GM18526 (cell line): ENCODE measurements around the gene EIF4E3.

Source experiments
- POLR2A ChIP-seq: IDR thresholded peaks from 3 replicates; pipeline ENCODE4 v1.6.1; 2011; ENCODE audit not compliant: insufficient read length; ENCODE audit errors: extremely low read depth

The EIF4E3 gene

DNA sequence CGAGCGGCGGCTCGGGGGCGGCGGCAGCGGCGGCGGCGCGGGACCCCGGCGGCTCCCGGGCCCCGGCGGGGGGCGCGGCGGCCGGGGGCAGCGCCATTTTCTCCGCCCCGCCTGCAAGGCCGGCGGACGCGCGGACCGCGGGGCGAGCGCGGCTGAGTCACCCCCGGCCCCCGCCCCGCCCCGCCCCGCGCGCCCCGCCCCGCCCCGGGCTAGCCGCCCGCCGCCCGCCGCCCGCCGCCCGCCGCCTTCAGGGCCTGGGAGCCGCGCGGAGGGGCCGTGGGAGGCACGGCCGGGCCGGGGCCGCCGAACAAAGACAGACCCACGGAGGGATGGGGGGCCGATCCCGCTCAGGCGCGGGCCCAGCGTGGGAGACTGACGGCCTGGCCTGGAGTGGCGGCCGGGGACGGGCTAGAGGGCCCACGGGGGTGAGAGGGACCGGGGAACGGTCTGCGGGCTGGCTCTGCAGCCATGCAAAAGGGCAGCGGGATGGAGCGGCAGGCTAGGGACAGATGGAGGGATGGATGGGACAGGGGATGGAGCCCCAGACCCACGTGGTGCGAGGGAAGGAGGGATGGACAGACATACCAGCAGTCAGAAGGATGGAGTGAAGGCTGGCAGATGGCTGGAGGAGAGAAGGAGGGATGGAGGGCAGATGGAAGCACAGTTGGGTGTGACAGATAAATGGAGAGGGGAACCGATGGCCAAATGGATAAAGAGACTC lies at the start of gene EIF4E3:
Gene EIF4E3 (minus strand): TSS at position 132 of the 721 bp plus-strand sequence. CDS start 35 bp downstream, at position 97.
- no peak for TF ChIP-seq POLR2A

DNA sequence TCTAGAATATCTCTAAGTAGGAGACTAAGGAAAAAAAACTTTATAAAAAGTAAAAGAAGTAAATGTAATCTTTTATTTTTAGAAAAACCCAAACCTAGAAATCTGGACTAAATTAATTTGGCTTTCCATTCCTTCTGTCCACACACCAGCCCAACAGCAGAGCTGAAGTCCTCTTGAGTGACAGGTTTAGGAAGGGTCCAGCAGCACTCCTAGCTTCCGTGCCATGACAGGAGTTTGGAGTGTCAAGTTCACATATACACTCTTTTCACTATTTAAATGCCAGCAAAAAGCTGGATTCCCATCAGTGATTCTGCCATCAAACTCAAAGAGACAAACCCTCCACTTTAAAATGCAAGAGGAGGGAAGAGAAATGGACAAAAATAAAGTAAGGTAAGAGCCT lies 46.7 kb upstream of the EIF4E3 start:
- TF ChIP-seq POLR2A = no peak

DNA sequence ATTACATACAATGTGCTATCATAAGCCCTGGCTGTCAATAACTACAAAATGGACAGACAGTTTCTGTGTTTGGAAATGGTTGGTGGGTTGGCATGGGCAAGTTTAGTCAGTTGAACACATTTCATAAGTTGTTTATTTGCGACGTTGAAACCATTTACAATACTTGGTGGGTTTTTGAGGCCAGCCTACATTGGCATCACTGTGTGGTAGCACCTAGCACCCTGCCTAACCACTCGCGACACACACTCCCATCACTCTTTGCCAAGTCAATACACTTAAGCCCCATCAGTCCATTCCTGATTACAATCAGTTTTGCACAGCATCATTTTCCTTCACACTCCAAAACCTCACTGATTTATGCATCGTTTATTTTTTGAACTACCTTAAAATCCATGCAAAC lies 45.9 kb upstream of the EIF4E3 start:
- no peak for TF ChIP-seq POLR2A

DNA sequence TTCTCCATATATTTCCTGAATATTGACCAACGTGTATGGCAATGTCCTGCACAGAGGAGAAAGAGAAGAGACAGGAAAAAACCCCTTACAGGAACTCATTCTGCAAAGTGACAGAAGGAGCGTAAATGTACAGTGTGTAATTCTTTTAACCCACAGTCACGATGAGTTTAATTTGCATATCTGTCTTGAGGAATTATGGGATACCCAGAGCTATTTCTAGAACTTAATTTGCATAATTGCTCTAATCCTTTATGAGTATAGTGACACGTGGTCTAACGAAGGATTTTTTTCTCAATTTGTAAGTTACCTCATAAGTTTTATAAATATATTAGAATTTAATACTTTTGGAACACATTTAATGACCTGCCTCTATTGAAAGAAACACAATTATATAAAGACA lies 38.2 kb upstream of the EIF4E3 start:
- TF ChIP-seq POLR2A = no peak

DNA sequence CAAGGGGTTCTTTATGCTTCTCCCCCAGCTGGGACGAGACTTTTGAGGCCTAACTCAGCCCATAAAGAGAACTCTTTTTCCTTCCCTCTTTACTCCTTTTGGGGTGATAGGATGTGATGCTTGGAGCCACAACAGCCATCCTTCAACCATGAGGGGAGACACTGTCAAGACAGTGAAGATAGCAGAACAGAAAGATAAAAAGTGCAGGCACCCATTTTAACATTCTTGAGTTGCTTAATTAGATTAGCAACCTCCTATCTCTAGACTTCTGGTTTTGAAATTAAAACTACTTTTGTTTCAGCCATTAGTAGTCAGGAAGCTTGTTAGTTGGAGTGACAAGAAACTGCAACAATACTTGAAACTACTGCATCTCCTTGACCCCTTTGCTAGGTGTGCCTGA lies 34.9 kb upstream of the EIF4E3 start:
- TF ChIP-seq POLR2A = no peak

DNA sequence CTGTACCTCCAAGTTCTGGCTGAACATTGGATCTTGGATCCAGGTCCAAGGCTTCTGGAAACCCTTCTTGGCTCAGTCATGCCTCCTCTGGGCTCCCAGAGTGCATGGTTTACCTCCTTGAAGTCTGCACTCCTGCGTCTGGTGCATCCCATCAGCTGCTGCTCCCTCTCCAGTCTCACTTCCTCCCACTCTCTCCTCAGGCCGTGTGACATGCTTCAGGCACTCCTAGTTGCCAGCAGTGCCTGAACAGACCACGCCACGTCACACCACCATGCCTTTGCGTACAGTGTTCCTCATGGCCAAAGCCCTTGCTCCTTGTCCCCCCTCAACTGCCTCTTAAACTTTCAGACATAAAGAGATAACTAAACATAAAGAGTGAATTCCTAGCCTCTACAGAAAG lies 34.2 kb upstream of the EIF4E3 start:
- no peak for TF ChIP-seq POLR2A

DNA sequence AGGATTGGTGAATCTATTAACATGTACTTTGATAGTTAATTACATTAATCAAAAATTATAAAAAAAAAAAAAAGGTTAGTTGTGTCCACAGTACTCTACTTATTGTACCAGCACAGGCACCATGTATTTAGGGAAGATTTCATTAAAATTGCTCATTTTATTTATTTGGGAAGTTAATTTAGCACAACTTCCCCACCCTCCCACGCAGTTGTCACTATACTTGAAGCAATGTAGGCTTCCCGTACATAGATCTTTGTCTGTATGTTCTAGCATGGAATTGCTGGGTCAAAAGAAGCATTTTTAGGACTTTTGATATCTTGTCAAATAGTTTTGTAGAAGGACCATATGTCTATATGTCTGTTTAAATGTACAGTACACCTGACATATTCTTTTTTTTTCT lies 32.9 kb upstream of the EIF4E3 start:
- no peak for TF ChIP-seq POLR2A

DNA sequence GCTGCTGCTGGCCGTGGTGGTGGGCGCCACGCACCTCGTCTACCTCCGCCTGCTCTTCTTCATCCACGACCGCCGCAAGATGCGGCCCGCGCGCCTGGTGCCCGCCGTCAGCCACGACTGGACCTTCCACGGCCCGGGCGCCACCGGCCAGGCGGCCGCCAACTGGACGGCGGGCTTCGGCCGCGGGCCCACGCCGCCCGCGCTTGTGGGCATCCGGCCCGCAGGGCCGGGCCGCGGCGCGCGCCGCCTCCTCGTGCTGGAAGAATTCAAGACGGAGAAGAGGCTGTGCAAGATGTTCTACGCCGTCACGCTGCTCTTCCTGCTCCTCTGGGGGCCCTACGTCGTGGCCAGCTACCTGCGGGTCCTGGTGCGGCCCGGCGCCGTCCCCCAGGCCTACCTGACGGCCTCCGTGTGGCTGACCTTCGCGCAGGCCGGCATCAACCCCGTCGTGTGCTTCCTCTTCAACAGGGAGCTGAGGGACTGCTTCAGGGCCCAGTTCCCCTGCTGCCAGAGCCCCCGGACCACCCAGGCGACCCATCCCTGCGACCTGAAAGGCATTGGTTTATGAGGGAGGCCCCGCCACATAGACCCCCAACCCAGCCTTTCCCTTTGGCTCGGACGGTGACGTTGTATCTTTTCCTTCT lies 29.5 kb upstream of the EIF4E3 start:
- no peak for TF ChIP-seq POLR2A

DNA sequence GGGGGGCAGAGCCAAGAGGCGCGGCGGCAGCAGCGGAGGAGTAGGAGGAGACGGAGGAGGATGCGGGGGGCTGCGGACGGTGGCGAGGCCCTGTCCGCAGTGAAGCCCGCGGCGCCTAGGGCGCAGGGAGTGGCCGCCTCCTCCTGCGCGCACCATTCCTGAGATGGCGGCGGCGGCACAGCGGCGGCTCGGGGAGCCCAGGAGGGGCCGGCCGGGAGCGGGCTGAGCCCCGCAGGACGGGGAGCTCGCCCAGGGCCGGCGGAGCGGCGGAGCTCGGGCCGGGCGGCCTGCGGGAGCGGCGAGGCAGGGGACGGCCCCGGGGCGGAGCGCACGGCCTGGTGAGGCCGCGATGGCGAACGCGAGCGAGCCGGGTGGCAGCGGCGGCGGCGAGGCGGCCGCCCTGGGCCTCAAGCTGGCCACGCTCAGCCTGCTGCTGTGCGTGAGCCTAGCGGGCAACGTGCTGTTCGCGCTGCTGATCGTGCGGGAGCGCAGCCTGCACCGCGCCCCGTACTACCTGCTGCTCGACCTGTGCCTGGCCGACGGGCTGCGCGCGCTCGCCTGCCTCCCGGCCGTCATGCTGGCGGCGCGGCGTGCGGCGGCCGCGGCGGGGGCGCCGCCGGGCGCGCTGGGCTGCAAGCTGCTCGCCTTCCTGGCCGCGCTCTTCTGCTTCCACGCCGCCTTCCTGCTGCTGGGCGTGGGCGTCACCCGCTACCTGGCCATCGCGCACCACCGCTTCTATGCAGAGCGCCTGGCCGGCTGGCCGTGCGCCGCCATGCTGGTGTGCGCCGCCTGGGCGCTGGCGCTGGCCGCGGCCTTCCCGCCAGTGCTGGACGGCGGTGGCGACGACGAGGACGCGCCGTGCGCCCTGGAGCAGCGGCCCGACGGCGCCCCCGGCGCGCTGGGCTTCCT lies 28.8 kb upstream of the EIF4E3 start, which contains the start of gene GPR27:
Gene GPR27 (plus strand): TSS at position 155 of the 909 bp plus-strand sequence. CDS start 195 bp downstream, at position 350.
- no peak for TF ChIP-seq POLR2A

DNA sequence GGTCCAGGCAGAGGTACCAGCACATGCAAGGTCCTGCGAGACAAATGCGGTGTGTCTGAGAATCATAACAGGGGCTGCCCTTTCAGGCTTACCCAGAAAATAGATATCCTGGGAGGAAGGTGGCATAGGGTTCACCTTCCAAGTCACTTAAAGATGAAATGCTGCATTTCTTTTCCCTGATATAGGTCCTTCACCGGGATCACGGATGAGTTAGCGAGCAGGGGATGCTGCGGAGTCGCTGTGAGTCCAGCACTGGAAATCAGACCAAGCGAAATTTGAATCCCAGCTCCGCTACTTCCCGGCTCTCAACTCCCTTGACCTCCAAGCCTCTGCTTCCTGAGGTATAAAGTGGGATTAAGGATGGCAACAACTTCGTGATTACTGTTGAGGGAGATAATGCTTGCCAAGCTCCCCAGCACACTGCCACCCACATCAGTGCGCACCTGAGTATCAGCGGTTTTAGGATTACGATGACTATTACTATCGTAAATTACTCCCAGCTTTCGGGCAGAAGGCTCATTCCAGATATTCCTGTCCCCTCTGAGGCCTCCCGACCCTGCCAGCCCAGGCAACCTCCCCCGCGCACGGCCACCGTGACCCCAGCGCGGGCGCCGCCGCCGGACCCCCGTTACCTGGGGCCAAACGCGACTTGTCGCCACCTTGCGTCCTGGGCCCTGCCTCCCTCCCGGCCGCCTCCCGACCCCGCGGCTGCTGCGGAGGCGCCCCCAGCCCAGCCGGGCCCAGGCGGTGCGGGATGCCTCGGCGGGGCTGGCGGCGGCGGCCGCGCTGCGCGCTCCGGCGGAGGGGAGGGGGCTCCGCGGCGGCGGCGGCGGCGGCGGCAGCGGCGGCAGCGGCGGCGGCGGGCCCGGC lies 27.9 kb upstream of the EIF4E3 start:
- no peak for TF ChIP-seq POLR2A

DNA sequence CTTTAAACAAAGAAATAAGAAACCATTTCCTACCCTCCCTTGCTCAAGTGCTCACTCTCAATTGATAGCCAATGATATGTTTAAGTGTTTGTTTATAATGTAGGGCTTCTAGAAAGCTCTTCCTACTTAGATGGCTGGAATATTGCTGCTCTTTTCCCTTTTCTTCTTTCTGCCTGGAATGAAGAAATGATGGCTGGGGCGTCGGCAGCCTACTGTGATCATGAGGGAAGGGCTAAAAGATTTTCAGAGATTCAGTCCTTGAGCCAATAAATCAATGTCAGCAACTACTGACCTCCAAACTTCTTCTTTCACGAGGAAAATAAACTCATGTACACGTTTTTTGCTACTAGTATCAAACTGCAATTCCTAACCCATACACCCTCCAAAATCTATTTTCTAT lies 26.4 kb upstream of the EIF4E3 start:
- TF ChIP-seq POLR2A = no peak

DNA sequence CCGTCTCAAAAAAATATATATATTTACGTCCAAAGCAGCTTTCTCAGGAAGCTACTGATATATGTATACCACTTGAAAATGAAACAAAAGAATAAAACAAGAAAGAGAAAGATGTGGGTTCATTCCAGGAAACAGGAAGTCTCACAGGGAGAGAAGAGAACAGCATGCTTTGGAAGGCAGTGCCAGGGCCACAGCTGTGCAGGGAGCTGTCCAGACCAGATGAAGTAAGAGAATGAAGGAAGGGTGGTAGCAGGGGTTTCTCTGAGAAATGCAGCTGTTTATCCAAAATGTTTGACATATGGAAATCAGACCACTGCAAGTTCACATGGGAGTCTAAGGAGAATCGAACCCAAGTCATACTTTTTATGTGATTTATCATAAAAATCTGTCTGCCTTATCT lies 19.5 kb upstream of the EIF4E3 start:
- TF ChIP-seq POLR2A = no peak

DNA sequence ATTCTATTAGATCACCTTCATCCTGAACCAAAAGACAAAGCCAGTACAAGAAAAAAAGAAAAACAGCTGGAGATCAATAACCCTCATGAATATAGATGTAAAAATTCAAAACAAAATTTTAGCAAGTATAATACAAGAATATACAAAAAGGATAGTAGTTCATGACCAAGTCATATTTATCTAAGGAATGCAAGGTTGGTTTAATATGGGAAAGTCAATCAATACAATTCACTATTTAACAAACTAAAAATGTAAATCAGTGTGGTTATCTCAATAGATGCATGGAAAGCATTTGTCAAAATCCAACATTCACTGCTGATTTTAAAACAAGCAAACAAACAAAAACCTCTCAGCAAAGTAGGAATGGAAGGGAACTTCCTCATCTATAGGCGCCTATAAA lies 17.4 kb upstream of the EIF4E3 start:
- no peak for TF ChIP-seq POLR2A

DNA sequence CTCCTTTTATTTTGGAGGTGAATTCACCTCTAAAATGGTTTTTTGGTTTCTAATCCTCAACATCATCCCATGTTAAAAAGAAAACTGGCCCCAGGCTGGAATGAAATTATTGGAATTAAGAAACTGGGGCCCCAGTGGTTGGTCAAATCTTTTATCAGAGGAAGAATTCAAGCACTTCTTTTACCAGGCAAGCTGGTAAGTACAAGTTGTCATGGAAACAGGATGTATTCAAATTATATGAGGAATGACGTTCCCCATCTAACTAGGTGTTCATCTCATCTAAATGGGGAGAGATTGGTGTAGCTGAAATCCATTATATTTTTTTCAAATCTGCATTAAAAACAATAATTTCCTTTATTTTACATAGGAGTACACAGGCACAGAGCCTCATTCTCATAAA lies 9.7 kb upstream of the EIF4E3 start:
- TF ChIP-seq POLR2A = no peak

DNA sequence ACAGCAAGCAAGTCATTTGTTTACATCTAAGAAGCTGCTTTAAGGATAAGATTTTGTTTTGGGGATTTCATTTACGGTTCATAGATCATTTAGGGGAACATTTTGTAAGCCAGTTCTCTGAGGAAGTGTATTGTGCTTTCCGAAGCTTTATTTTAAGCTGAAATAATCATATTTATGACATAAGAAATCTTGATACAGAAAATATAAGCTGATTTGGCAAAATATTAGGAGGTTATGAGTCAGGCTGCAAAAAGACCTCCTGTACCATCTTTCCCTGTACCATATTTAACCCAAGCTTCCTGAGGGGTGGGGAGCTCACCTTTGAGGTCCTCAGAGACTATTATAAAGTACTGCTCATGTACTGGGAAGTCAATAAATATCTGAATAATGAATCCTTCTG lies 8.1 kb upstream of the EIF4E3 start:
- no peak for TF ChIP-seq POLR2A
